NCI-H1436 treated with DMSO at 0.1 percent for 48 hours (cell line): ENCODE results near the gene TMEM222.

Experiments
- DNase-seq: peaks from one replicate; lab custom pipeline; 2025; lab: John Stamatoyannopoulos, UW

TMEM222 gene

DNA sequence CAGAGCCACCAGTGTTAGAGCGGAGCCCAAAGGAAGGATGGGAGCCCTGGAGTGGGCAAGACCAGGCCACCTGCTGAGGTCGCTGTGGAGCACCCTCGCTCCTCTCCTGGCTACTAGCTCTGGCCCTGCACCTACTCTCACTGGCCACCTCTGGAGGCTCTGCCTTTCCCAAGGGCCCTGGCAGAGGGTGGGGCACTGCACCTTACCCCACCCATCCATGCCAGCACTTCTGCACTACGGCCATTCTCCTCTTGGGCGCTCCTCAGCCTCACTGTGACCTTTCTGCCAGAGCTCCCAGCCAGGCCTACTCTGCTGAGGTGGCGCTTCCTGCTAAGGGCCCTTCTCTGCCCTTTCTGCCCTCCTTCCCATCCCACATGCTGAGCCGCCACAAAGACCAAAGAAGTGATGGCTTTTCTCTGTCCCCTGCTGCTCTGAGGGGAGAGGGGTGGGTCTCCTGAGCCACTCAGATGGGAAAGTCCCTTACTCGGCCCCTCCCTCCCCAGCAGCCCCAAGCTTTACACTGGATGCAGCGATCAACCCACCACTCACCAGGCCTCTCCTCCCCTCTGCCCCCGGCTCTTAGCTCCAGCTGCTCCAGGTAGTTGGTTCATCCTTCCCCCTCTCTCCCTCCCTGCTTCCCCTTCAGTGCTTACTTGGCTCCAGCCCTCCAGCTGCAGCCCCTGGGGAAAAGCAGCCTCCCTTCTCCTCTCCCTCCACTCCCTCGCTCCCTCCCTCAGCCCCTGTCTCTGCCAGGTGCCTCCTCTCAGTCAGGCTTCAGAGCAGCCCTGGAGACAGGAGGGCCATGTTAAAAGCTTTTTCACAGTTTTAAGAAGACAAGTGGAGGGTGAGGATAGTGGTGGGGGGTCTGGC, 14.8 kb upstream of the TMEM222 start:
- no peak for DNase-seq

DNA sequence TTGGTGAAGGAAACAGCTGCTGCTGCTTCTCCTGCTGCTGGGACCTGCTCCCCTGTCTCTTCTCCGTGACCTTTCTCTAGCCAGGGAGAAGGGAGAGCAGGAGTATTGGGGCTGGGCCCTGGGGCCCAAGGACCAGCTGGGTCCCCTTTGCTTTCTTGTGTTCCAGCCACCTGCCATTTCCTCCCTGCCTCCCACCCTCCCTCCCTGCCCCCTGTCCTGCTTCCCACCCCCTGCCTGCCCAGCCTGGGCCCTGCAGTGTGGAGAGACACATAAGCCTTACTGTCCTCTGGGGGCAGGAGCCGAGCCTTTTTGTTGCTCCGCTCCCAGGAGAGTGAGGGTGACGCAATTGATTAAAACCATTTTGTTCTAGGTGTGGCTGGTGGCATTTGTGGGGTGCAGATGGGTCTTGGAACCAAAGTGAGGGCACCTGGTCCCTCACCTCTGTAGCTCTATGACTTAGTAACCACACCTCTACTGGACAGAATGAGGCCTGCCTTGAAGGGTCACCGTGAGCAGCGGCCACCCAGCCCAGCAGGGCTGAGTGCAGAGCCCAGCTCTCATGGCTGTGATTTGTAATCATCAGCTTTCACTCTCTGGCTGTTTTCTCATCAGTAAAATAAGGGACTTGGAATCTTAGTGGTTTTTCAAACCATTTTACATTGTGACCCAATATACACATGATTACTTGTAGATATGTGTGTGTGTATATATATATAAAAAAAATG, 13.9 kb upstream of the TMEM222 start:
- DNase-seq: no peak

DNA sequence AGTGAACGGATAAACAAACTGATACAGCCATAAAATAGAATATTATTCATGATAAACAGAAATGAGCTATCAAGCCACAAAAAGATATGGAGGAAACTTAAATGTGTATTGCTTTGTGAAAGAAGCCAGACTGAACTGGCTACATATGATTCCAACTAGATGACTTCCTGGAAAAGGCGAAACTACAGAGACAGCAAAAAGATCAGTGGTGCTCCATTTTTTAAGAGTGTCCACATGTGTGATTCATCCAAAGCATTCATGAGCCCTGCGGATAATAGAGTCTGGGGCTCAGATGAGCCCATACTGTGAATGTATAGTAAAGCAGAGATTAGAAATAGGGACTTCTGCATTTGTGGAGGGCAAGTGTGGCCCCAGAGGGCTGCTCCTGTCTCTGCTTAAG, 7.8 kb upstream of the TMEM222 start:
- DNase-seq: no peak

DNA sequence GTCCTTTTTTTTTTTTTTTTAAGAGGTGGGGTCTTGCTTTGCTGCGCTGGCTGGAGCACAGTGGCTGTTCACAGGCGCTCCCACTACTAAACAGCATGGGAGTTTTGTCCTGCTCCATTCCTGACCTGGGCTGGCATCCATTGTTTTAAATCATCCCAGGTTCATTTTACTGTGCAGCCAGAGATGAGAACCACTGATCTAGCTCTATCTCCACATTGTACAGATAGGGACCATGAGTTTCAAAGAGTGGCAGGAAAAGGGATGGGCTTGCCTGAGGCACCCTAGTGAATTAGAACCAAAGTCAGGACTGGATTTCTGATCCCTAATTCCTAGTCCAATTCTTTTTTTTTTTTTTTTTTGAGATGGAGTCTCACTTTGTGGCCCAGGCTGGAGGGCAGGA, 7.2 kb upstream of the TMEM222 start:
- DNase-seq: no peak

DNA sequence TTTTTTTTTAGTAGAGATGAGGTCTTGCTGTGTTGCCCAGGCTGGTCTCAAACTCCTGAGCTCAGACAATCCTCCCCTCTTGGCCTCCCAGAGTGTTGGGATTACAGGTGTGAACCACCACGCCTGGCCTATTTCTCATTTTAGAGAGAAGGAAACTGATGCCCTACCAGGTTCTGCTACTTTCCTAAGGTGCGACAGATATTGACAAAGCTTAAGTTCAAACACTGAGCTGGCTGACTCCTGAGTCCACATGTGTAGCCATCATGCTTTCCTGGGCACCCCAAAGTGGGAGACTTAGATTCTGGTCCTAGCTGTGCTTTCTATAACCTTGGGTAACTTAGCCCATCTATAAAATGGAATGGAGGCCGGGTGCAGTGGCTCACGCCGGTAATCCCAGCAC, 5.1 kb upstream of the TMEM222 start:
- DNase-seq: no peak

DNA sequence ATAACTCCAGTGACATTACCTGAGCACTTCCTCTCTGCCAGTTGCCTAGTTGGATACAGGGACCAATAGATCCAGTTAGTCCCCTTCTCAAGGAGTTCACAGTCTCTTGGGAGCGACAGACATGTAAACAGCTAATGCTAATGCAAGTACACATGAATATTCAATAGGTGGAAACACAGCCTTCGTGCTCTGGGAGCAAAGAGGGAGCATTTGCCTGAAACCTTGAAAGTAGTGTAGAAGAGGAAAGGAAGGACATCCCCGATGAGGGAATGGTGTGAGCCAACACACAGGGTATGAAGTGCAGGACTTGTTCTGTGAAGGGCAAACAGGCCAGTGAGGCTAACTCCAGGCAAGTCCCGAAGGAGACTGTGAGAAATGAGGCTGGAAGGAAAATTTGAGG, 3.8 kb upstream of the TMEM222 start:
- no peak for DNase-seq

DNA sequence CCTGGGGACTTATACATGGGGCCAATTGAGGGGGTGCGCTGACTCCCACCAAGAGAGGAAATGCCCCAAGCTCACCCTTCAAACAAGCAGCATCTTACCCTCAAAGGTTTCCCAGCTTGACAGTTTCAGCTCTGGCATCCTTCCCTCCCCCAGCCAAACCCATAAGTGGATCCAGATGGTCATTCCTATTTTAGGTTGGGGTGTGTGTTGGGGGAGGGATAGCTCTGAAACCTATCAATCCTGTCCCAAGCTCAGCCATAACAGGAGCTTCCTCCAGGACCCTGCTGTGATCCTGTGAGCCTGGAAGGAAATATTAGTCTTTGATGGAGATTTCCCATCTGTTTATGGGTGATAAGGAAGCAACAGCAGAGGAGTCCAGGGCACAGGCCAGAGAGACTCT, 3.4 kb upstream of the TMEM222 start:
- no peak for DNase-seq

DNA sequence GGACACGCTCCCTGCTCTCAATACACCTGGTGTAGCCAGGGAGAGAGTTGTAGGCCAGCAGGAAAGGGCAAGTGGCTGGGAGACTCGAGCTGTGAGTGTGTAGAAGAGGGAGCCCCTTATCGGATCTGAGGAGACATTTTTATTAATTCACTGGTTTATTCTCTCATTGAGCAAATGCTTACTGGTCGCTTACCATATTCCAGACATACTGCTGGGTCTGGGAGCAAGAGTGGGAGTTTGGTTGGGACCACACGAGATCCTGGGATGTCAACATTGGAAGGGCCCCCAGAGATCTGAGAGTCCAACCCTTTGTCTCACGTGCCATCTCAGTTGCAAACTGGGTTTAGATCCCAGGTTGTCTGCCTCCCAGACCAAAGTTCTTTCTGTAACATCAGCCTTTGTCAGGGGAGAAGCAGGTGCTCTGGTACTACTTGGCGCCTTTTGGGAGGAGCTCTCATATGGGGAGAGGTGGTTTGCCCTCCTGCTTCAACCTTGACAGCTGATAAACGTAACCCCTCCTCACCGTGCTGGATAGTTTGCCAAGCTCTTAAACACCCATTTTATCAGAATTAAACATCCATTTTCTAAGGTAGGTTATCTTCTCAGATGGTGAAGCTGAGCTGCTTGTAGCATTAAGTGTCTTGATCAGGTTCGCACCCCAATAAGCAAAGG, 742 bp downstream of the TMEM222 start:
- no peak for DNase-seq

DNA sequence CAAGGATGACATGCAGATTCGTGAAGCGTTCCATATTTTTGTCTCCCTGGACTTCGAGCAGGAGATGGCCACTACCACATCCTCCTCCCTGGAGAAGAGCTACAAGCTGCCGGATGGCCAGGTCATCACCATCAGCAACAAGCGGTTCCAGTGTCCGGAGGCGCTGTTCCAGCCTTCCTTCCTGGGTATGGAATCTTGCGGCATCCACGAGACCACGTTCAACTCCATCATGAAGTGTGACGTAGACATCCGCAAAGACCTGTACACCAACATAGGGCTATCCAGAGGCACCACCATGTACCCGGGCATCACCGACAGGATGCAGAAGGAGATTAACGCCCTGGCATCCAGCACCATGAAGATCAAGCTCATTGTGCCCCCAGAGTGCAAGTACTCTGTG, 3.3 kb downstream of the TMEM222 start:
- DNase-seq: no peak

DNA sequence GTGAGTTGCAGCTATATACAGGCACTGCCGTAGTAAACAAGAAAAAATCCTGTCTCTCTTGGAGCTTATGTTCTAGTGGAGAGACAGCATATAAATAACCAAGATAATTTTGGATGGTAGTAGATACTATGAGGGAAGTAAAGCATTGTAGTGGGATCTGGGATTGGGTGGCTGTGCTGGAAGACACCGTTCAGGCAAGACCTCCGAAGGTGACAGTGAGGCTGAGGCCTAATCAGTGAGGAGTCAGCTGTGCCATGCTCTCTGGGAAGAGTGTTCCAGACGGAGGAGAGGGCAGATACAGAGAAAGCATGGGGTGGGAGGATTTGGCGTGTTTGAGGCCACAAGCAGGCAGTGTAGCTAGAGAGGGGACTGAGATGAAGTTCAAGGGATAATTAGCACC, 6.0 kb downstream of the TMEM222 start:
- DNase-seq: no peak

DNA sequence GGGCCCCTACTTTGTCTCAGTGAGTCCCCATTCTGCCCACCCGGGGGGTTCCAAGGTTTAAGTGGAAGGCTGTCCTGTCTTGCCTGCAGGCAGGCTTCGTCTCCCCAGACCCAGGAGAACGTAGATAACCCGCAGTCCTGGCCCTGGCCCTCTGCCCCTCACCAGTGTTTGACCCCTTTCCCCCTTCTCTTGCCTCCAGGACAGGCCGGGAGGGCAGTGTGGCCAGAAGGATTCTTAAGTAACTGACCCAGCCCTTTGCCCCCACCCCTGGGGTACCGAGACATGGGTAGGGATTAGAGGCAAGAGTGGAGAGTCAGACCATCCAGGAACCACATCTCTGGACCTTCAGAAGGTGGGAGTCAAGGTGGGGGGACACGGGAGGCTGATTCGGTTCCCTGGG, 8.8 kb downstream of the TMEM222 start:
- no peak for DNase-seq

DNA sequence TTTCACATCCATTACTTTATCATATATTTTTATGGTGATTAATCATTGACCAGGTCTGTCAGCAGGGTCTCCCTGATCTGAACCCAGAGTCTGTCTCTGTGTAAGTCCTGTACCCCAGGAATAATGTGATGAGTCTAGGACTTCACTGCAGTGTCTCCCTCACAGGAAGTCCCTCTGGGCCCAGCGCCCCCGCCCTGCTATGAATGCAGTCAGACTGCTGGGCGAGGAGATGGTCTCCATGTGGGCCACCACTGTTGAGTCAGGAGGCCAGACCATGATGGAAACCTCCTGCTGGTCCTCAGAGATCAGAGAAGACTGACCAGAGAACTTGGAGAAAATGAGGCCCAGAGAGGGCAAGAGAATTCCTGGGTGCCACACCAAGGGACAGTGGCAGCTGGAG, 9.5 kb downstream of the TMEM222 start:
- no peak for DNase-seq

DNA sequence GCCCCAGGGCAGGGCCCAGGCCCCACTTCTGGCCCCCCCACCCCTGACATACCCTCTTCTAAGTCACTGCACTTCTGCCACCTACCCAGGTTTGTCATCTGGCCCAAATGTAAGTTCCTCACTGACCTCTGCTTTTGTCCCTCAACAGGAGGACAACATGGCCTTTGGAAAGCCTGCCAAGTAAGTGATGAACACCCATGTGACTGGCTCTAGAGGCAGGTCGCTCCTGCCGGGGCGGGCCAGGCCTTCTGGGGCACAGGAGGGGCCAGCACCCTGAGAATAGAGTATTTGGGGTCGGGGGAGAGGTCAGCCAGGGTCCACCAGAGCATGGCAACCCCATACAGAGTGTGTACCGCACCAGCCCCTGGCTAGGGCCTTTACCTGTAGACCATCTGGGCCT, 10.0 kb downstream of the TMEM222 start:
- DNase-seq: no peak

DNA sequence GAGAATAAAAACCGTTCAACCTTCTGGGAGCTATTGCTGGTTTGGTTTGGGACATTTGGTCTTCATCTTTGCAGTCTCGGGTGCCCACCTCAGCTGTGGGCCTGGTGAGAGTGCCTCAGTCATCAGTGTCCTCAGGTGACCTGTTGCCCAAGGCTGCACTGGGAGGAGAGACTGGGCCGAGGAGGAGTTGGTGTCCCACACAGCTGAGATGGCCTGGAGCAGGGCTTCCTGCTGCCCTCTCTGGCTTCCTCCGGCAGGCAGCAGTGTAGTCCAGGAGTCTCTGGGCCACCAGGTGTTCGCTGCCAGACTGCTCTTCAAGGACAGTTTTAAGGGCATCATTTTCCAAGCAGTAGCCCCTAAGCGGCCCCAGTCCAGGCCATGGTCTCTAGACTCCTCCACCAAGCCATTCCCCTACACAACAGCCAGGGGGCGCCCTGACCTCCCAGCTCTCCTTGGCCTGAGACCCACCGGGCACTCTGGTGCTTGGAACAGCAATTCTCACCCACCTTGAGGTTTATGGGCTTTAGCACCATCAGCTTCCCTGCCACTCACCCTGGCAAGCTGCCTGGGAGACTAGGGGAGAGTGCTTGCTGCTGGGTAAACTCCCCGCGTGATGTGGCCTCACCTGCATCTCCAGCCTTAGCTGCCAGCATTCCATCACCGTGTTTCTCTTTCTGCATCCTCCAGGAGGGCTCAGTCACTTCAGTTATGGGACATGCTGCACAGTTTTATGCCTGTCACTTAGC, 10.7 kb downstream of the TMEM222 start:
- no peak for DNase-seq

DNA sequence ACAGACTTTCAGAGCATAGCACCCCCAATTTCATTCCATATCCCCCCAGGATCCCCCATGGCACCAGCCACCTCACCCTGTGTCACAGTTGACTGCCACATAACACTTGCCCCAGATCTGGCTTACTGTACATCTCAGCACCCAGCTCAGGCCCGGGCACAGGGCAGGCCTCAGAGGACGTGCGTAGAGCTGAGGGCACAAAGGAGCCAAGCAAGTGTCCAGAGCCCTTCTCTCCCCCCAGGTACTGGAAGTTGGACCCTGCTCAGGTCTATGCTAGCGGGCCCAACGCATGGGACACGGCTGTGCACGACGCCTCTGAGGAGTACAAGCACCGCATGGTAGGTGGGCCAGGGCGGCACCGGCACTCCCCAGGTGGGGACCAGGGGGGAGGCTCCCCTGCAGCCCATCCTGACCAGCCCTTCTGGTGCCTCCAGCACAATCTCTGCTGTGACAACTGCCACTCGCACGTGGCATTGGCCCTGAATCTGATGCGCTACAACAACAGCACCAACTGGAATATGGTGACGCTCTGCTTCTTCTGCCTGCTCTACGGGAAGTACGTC, 11.8 kb downstream of the TMEM222 start:
- no peak for DNase-seq

DNA sequence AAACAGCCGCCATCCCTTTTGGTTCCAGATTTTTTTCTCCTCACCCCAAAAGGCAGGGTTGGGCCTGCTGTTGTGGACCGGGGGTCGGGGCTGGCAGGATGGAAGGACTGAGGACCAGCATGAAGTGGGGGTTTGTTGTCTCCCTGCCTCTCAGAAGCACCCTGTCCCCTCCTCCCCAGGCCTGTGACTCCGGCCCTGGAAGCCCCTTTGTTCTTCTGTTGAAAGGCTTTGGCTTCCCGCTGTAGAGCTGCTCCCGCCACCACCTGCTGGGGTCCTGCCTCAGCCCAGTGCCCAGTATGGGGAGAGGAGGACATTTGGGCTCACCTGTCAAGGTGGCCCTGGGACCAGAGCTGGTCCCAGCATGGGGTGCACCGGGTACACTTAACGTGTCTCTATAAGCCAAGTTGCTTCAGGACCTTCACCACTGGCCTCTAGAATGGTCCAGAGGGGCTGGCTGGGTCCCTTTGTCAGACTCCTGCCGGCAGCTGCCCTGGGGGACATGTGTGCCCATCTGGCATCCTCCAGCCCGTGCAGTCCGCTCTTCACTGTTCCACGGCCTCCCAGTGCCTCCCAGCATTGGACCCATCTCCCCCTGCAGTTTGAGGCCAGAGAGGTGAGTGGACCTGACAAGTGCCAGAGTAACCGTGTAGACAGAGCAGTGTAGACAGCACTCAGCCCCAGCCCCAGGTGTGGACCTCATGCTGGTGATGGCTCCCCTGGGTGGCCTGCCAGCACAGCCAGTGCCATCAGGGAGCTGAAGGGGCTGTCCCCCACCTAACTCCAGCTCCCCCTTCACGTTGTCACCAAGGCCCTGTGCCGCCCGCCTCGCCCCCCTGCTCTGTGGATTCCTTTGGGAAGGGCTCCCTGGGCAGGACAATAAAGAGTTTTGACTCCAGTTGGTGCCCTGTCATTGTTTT, 13.8 kb downstream of the TMEM222 start:
- no peak for DNase-seq

DNA sequence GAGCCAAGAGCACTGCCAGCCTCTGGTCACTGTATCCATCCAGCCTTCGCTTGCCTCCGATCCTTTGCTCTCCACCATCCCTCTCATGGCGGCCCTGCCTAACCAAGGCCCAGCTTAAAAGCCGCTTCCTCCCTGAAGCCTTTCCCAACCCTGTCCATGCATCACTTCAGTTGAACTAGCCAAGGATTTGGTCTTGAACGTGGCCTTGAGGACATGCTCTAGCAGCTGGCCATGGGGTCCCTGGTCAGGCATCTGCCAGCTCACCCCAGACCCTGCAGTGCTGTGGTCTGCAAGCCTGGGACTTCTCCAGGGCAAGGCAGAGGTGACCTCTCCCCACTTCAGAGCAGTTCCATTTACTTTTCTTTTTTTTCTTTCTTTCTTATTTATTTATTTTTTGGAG, 14.8 kb downstream of the TMEM222 start:
- DNase-seq: no peak

DNA sequence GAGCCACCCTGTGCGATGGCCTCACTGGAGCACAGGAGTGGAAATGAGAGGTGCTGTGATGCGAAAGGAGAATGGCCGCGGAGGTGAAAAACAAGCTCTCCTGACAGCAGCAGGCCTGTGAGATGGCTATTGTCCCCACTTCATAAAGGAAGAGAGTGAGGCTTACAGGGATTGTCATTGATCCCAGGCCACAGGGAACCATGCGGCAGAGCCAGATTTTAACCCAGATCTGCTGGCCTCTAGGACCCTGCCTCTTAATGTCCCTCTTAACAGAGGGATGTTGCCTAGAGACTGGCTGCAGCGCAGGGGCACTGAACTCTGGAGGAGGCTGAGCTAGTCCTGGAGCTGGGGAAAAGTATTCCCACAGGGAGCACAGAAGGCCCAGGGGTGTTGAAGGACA, 16.8 kb downstream of the TMEM222 start:
- DNase-seq: no peak

DNA sequence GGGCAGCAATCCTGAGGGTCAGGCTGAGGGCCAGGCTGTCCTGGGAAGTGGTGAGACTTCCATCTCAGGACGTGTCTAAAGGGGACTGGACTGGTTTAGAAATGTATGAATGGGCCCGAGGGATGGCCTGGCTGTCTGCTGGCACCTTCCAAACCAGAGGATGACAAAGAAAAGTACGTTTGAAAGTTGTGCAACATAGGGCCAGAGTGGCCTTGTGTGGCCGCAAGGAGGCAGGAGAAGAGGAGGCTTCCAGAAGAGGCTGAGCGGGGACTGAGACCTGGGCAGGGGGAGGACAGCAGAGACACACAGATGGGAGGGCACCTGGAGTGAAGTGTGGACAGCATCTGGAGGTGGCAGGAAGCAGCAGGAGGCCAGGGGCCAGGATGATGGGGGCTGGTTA, 17.2 kb downstream of the TMEM222 start:
- no peak for DNase-seq

DNA sequence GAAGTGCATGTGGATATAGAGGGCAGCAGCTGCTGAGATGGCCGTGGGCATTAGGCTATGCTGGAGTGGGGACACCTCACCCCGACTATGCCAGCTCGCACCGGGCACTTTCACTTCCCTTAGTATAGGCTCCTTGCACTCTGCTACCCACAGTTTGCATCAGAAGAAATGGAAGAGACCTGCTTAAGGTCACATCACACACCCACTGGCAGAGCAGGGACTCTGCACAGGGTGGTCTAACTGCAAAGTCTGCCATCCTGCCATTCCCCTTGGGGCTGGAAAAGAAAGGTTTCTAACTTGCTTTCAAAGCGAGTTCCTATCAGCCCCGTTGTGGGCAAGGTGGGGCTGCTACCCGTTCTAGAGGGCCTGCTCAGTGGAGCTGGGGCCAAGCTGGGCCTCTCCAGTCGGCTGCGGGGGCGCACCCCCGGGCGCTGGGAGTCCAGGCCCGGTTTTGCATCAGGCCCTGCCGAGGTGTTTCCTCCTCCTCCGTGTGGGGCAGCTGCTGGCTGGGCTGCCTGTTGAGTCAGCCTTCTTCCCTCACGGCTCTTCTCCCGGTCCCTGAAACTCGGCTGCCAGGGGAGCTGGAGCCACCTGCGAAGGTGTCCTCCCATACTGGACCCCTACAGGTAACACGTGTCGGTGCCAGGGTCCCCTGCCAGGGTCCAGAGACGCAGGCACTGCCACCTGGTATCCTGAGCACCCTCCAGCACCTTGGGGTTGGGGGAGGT, 19.7 kb downstream of the TMEM222 start, which contains the start of gene SYTL1:
Gene SYTL1, plus strand, starts transcription at position 498 of the 728 bp plus-strand sequence. CDS start 3,313 bp downstream, outside the sequence.
- no peak for DNase-seq
